Airway epithelial cell (primary cell): Measurements from ENCODE around the gene ENTREP1. TPM values are rescaled to one million over a fixed set of nuclear protein-coding genes. Genes with fewer than 3 reads are reported as not detected.

Source experiments
- total RNA-seq: library from RNA; depleted of rRNA; stranded (reverse); fragments of >200 nt; gene quantifications from 2 replicates; pipeline ENCODE4 v1.2.3, GENCODE V29; 2015

Gene ENTREP1, protein sequence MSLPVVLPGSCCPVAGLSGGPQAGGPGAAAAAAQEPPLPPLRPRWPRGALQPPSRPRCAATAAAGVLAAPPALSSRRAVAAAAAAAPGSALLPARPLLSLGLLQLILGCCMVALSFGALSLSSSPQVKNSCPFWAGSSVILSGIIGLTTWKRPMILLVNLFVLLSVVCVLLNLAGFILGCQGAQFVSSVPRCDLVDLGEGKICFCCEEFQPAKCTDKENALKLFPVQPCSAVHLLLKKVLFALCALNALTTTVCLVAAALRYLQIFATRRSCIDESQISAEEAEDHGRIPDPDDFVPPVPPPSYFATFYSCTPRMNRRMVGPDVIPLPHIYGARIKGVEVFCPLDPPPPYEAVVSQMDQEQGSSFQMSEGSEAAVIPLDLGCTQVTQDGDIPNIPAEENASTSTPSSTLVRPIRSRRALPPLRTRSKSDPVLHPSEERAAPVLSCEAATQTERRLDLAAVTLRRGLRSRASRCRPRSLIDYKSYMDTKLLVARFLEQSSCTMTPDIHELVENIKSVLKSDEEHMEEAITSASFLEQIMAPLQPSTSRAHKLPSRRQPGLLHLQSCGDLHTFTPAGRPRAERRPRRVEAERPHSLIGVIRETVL
- total RNA-seq = 2.0 and 2.5 TPM in 2 replicates

GRCh38 chr9:69324549-69325401 lies at the start of gene ENTREP1:
TSS of gene ENTREP1 (plus strand) at chr9:69325215. CDS start at chr9:69325310, 95 bp downstream.

Other genes with a start within 250 kb of the ENTREP1 start
- 87.5 and 108 TPM in 2 replicates for gene TJP2, start 150.9 kb upstream of the ENTREP1 start, total RNA-seq